Gastroesophageal sphincter (tissue), 4 donors: Measurements from ENCODE around the gene BASP1. TPM values are rescaled to one million over a fixed set of nuclear protein-coding genes. Genes with fewer than 3 reads are reported as not detected.

ENCODE experiments used
- ATAC-seq: fragments of 150-250 bp; one replicate; pipeline ENCODE4 v1.9.1; 2016; ENCODE audit warnings: mild to moderate bottlenecking, moderate library complexity
- H3K27ac ChIP-seq, 4 donors: fragments of 200-600 bp; sonication (generic) in 3 of 4; 1 replicate in 3 of 4; 2 replicates in 1 of 4; pipeline ENCODE4 v1.5.1; 2016 to 2019
- H3K27me3 ChIP-seq: fragments of 200-600 bp; sonication (generic); one replicate; pipeline ENCODE4 v1.5.1; 2019
- H3K36me3 ChIP-seq, 2 donors: fragments of 200-600 bp; sonication (generic); one replicate each; pipeline ENCODE4 v1.5.1; 2019; ENCODE audit warnings: control low read depth in 1 of 2
- H3K4me1 ChIP-seq, 3 donors: fragments of 200-600 bp; sonication (generic); 1 replicate in 2 of 3; 2 replicates in 1 of 3; pipeline ENCODE4 v1.5.1; 2016 to 2019; ENCODE audit warnings: control low read depth in 2 of 3
- H3K4me3 ChIP-seq, 2 donors: fragments of 200-600 bp; sonication (generic); one replicate each; pipeline ENCODE4 v1.5.1; 2019; ENCODE audit warnings: mild to moderate bottlenecking in 1 of 2, moderate library complexity in 1 of 2
- H3K9me3 ChIP-seq, 3 donors: fragments of 200-600 bp; sonication (generic); one replicate each; pipeline ENCODE4 v1.5.1; 2017 to 2019; ENCODE audit warnings: control low read depth in 2 of 3
- CTCF ChIP-seq, 4 experiments: fragments of 200-600 bp in 2 of 4; fragments of 450-650 bp in 2 of 4; sonication (generic) in 1 of 4; IDR thresholded peaks; one replicate each; pipeline ENCODE4 v1.5.1; 2017 to 2019; ENCODE audit warnings: antibody characterized with exemption in 4 of 4, mild to moderate bottlenecking in 2 of 4, moderate library complexity in 2 of 4
- EP300 ChIP-seq: sonication (generic); formaldehyde crosslinking; IDR thresholded peaks from one replicate; pipeline ENCODE4 v1.6.1; 2017; ENCODE audit warnings: antibody characterized with exemption, mild to moderate bottlenecking
- POLR2A ChIP-seq, 2 donors: fragments of 450-650 bp; IDR thresholded peaks; one replicate each; pipeline ENCODE4 v1.6.1; 2017; ENCODE audit warnings: antibody characterized with exemption in 2 of 2, mild to moderate bottlenecking in 2 of 2, moderate library complexity in 1 of 2
- POLR2AphosphoS5 ChIP-seq: sonication (generic); formaldehyde crosslinking; IDR thresholded peaks from one replicate; pipeline ENCODE4 v1.6.1; 2017; ENCODE audit warnings: antibody characterized with exemption
- WGBS, 2 donors: methylation state at CpG; one replicate each; pipeline ENCODE4 v1.1.5; 2018; ENCODE audit warnings: low coverage in 1 of 2; 5-methylcytosine and 5-hydroxymethylcytosine counted together
- total RNA-seq, 4 donors: library from RNA; depleted of rRNA; stranded (reverse); fragments of >200 nt; gene quantifications; one replicate each; pipeline ENCODE4 v1.1.0, GENCODE V29; 2016

The BASP1 gene
- total RNA-seq, 4 donors from 2014 or later: 0.31 to 12.9 (median 5.5) TPM

- H3K9me3 ChIP-seq: no peaks in the 10 kb centered on the region
- 94 to 97% methylated on average over 2 to 6 of the region's 7 CpGs for WGBS, 2 donors
- H3K27me3 ChIP-seq: no peaks in the 10 kb centered on the region
- ATAC-seq: no peak
- peaks cover 0 to 16% (median 0%) of the 10 kb centered on the region in 3 donors for H3K4me1 ChIP-seq
- TF ChIP-seq POLR2A (IDR thresholded peaks at IDR 0.05) (no peak), EP300 (no peak), POLR2AphosphoS5 (no peak), CTCF (IDR thresholded peaks at IDR 0.05) (no peak)
- no peaks in the 10 kb centered on the region for H3K36me3 ChIP-seq
- H3K4me3 ChIP-seq: no peak overlapping the region
- no peak overlapping the region for H3K27ac ChIP-seq
These were observed 33.6 kb upstream of the BASP1 start for GRCh38 chr5:17183831-17184230.

GRCh38 chr5:17184588-17184987 lies 32.8 kb upstream of the BASP1 start:
- peaks cover 7% of the 10 kb centered on the region for H3K27me3 ChIP-seq
- TF ChIP-seq POLR2AphosphoS5 (no peak), CTCF (IDR thresholded peaks at IDR 0.05) (no peak), EP300 (no peak), POLR2A (IDR thresholded peaks at IDR 0.05) (no peak)
- no peak for ATAC-seq
- H3K4me1 ChIP-seq: peaks cover 0 to 20% (median 0%) of the 10 kb centered on the region in 3 donors
- 100% methylated on average over 1 of the region's 1 CpG for WGBS, 2 donors
- no peaks in the 10 kb centered on the region for H3K9me3 ChIP-seq
- no peak overlapping the region for H3K27ac ChIP-seq
- no peak overlapping the region for H3K4me3 ChIP-seq
- no peaks in the 10 kb centered on the region for H3K36me3 ChIP-seq

- Histone ChIP-seq H3K4me3 (no peak overlapping the region), H3K27me3 (peaks cover 8% of the 10 kb centered on the region), H3K9me3 (no peaks in the 10 kb centered on the region), H3K36me3 (no peaks in the 10 kb centered on the region), H3K4me1 (peaks cover 0 to 26% (median 0%) of the 10 kb centered on the region in 3 donors), H3K27ac (no peak overlapping the region)
- WGBS, 2 donors: 64 to 100% methylated on average over 1 of the region's 3 CpGs
- TF ChIP-seq POLR2A (IDR thresholded peaks at IDR 0.05) (no peak), CTCF (IDR thresholded peaks at IDR 0.05) (no peak), EP300 (no peak), POLR2AphosphoS5 (no peak)
- no peak for ATAC-seq
These were observed 32.1 kb upstream of the BASP1 start for GRCh38 chr5:17185349-17185748.

- Histone ChIP-seq H3K27me3 (peaks cover 8% of the 10 kb centered on the region), H3K4me3 (no peak overlapping the region), H3K36me3 (no peaks in the 10 kb centered on the region), H3K4me1 (peaks cover 0 to 30% (median 0%) of the 10 kb centered on the region in 3 donors), H3K27ac (peak overlapping the region in 1 of 4 donors; percentile 15), H3K9me3 (no peaks in the 10 kb centered on the region)
- ATAC-seq: peak; percentile 64
- TF ChIP-seq POLR2AphosphoS5 (peak; percentile 35), POLR2A (IDR thresholded peaks at IDR 0.05) (no peak)
- 32 to 55% methylated on average over 3 of the region's 3 CpGs for WGBS, 2 donors
These were observed 31.7 kb upstream of the BASP1 start for GRCh38 chr5:17185773-17186172.

- Histone ChIP-seq H3K4me3 (no peak overlapping the region), H3K27me3 (peaks cover 8% of the 10 kb centered on the region), H3K9me3 (no peaks in the 10 kb centered on the region), H3K4me1 (peaks cover 0 to 35% (median 0%) of the 10 kb centered on the region in 3 donors), H3K27ac (peak overlapping the region in 1 of 4 donors; percentile 15), H3K36me3 (no peaks in the 10 kb centered on the region)
- TF ChIP-seq EP300: no peak
- TF ChIP-seq POLR2AphosphoS5: no peak
- no peak for TF ChIP-seq POLR2A (IDR thresholded peaks at IDR 0.05)
- no peak for TF ChIP-seq CTCF (IDR thresholded peaks at IDR 0.05)
- ATAC-seq: no peak
- WGBS, 2 donors: 100% methylated on average over 4 of the region's 4 CpGs; no CpG with 5 or more reads in 1 of the 2 donors
These were observed 31.2 kb upstream of the BASP1 start for GRCh38 chr5:17186256-17186655.
